H7 (cell line): ENCODE results near the gene ACBD3. TPM values are rescaled to one million over a fixed set of nuclear protein-coding genes. Genes with fewer than 3 reads are reported as not detected.

Experiments used
- DNase-seq: peaks from one replicate; pipeline ENCODE4 v3.0.0; 2012
- H3K27me3 ChIP-seq: 2 replicates; pipeline ENCODE4 v1.6.0; 2011; ENCODE audit warnings: mild to moderate bottlenecking, low read length; ENCODE audit not compliant: control insufficient read depth, insufficient read depth
- H3K36me3 ChIP-seq: replicated peaks from 2 replicates; pipeline ENCODE4 v1.5.1; 2011; ENCODE audit warnings: low read length; ENCODE audit not compliant: control insufficient read depth, insufficient read depth
- H3K4me3 ChIP-seq: 2 replicates; pipeline ENCODE4 v1.5.1; 2011; ENCODE audit warnings: low read depth, mild to moderate bottlenecking, control low read depth, low read length, moderate library complexity; ENCODE audit not compliant: insufficient read depth
- total RNA-seq: library from RNA; depleted of rRNA; stranded (reverse); fragments of >200 nt; shearing (Covaris generic); gene quantifications from 2 replicates; pipeline ENCODE4 v1.2.3, GENCODE V29; 2014; rRNA removed

Gene ACBD3
- total RNA-seq, 1 experiment from 2014 or later = 43.7 TPM

- H3K4me3 ChIP-seq = no peak overlapping the region
- H3K36me3 ChIP-seq = no peaks in the 10 kb centered on the region
- H3K27me3 ChIP-seq = peaks cover 8% of the 10 kb centered on the region; the same call in 1 of the 2 replicates
- DNase-seq = no peak
Measured at GRCh38 chr1:226104671-226105121, 81.8 kb downstream of the ACBD3 start.

GRCh38 chr1:226100436-226101391 lies 85.8 kb downstream of the ACBD3 start:
- peak; percentile 88 for DNase-seq

GRCh38 chr1:226098870-226099835 lies 87.4 kb downstream of the ACBD3 start:
- DNase-seq = no peak
- Histone ChIP-seq H3K4me3 (no peak overlapping the region), H3K27me3 (peaks cover 11% of the 10 kb centered on the region; the same call in 1 of the 2 replicates), H3K36me3 (no peaks in the 10 kb centered on the region)

More at GRCh38 chr1:226100436-226101391, 85.8 kb downstream of the ACBD3 start:
- H3K4me3 ChIP-seq = peak overlapping the region; percentile 20
- peaks cover 11% of the 10 kb centered on the region; the same call in 1 of the 2 replicates for H3K27me3 ChIP-seq
- H3K36me3 ChIP-seq = no peaks in the 10 kb centered on the region

GRCh38 chr1:226097866-226098625 lies 88.5 kb downstream of the ACBD3 start:
- no peak for DNase-seq
- H3K4me3 ChIP-seq = no peak overlapping the region
- H3K36me3 ChIP-seq = no peaks in the 10 kb centered on the region
- peaks cover 11% of the 10 kb centered on the region; the same call in 1 of the 2 replicates for H3K27me3 ChIP-seq

GRCh38 chr1:226095286-226095685 lies 91.3 kb downstream of the ACBD3 start:
- H3K4me3 ChIP-seq = no peak overlapping the region
- H3K27me3 ChIP-seq = peaks cover 9% of the 10 kb centered on the region; the same call in 1 of the 2 replicates
- H3K36me3 ChIP-seq = no peaks in the 10 kb centered on the region
- DNase-seq = no peak

Other genes starting within 250 kb of the ACBD3 start
- 971 and 2,272 TPM in 2 replicates for gene LEFTY2, start 245.5 kb downstream of the ACBD3 start, total RNA-seq
- 34.4 and 38.4 TPM in 2 replicates for gene SDE2, start 187.4 kb downstream of the ACBD3 start, total RNA-seq
- gene H3-3A, start 124.0 kb downstream of the ACBD3 start, total RNA-seq = 963 and 975 TPM in 2 replicates
- gene MIXL1, start 36.9 kb upstream of the ACBD3 start, total RNA-seq = 27.5 and 61.1 TPM in 2 replicates
- 19.9 and 29.0 TPM in 2 replicates for gene LIN9, start 122.4 kb upstream of the ACBD3 start, total RNA-seq
- 425 and 483 TPM in 2 replicates for gene PARP1, start 221.4 kb upstream of the ACBD3 start, total RNA-seq